AG04450 (cell line): ENCODE measurements around the gene SAMD11. TPM values are rescaled to one million over a fixed set of nuclear protein-coding genes. Genes with fewer than 3 reads are reported as not detected.

Source experiments
- CTCF ChIA-PET: fragments of 300-600, 350-600 bp; formaldehyde crosslinking; extraction: SDS; loops from one replicate; lab custom pipeline; 2022; ENCODE audit warnings: antibody characterized with exemption, inconsistent platforms; lab: Charles Lee
- POLR2A ChIA-PET: fragments of 350-600 bp; formaldehyde crosslinking; extraction: SDS; loops from one replicate; lab custom pipeline; 2021; ENCODE audit warnings: antibody characterized with exemption, inconsistent platforms; lab: Yijun Ruan, JAX
- DNase-seq: peaks from one replicate; pipeline ENCODE4 v3.0.0-alpha.2; 2011; ENCODE audit warnings: low read depth, low spot score
- H3K27ac ChIP-seq: one replicate; pipeline ENCODE4 v1.5.1; 2012; ENCODE audit warnings: low read depth, low read length, control low read depth
- H3K27me3 ChIP-seq: one replicate; pipeline ENCODE4 v1.6.0; 2012; ENCODE audit warnings: low read length; ENCODE audit not compliant: control insufficient read depth, insufficient read depth
- H3K4me3 ChIP-seq: 2 replicates; pipeline ENCODE4 v1.5.1; 2011; ENCODE audit warnings: mild to moderate bottlenecking, low read depth, low read length, control low read depth
- H3K9me3 ChIP-seq: 2 replicates; pipeline ENCODE4 v1.5.1; 2012; ENCODE audit warnings: low read length; ENCODE audit not compliant: control insufficient read depth, insufficient read depth
- CTCF ChIP-seq: IDR thresholded peaks from 2 replicates; pipeline ENCODE4 v1.5.1; 2011; ENCODE audit warnings: low read depth, low read length, control low read depth, inconsistent platforms
- polyA plus RNA-seq: library from polyadenylated mRNA; depleted of rRNA; stranded (reverse); fragments of >200 nt; gene quantifications from 2 replicates; pipeline ENCODE4 v1.2.3, GENCODE V29; 2011

SAMD11 gene
- polyA plus RNA-seq, 1 experiment, result 1.6 TPM

GRCh38 chr1:927234-927633 lies 3.5 kb downstream of the SAMD11 start:
- Histone ChIP-seq H3K27me3 (peaks cover 7% of the 10 kb centered on the region), H3K4me3 (no peak overlapping the region), H3K27ac (no peak overlapping the region), H3K9me3 (no peaks in the 10 kb centered on the region; the same call in 1 of the 2 replicates)
- POLR2A ChIA-PET, result no interaction called here
- CTCF ChIA-PET, result no interaction called here
- no peak for DNase-seq
- TF ChIP-seq CTCF, result no peak

- TF ChIP-seq CTCF, result no peak
- Histone ChIP-seq H3K4me3 (no peak overlapping the region), H3K27me3 (peaks cover 6% of the 10 kb centered on the region), H3K9me3 (no peaks in the 10 kb centered on the region; the same call in 1 of the 2 replicates), H3K27ac (no peak overlapping the region)
- ChIA-PET CTCF (no interaction called here), POLR2A (no interaction called here)
- DNase-seq, result no peak
Measured at GRCh38 chr1:927748-928147, 4.0 kb downstream of the SAMD11 start.

- Histone ChIP-seq H3K4me3 (no peak overlapping the region), H3K27ac (no peak overlapping the region), H3K9me3 (no peaks in the 10 kb centered on the region; the same call in 1 of the 2 replicates), H3K27me3 (peaks cover 4% of the 10 kb centered on the region)
- ChIA-PET POLR2A (no interaction called here), CTCF (interaction anchor here (1.1 kb wide), 1 partner anchor 24 kb away, joined by 3 read pairs; no protein-coding TSS in a partner anchor)
- no peak for TF ChIP-seq CTCF
- DNase-seq, result no peak
Measured at GRCh38 chr1:928825-929661, 5.3 kb downstream of the SAMD11 start.

- ChIA-PET POLR2A (no interaction called here), CTCF (interaction anchor here (1.1 kb wide), 1 partner anchor 25 kb away, joined by 3 read pairs; no protein-coding TSS in a partner anchor)
- Histone ChIP-seq H3K4me3 (no peak overlapping the region), H3K27me3 (peaks cover 4% of the 10 kb centered on the region), H3K9me3 (no peaks in the 10 kb centered on the region; the same call in 1 of the 2 replicates), H3K27ac (no peak overlapping the region)
- no peak for TF ChIP-seq CTCF
- DNase-seq, result no peak
Measured at GRCh38 chr1:929712-930632, 6.2 kb downstream of the SAMD11 start.
